AML-193 (cell line): ENCODE measurements around the gene PRKG1.
A peak's percentile ranks its signal among the peaks of the same experiment; 100 is the strongest.

ENCODE experiments used
- DNase-seq, 2 experiments: peaks; one replicate each; lab custom pipeline; 2025; lab: John Stamatoyannopoulos, UW

Gene PRKG1

GRCh38 chr10:51879238-51879637, 805.0 kb downstream of the PRKG1 start:
- DNase-seq: no peak

- DNase-seq: no peak
Measured at GRCh38 chr10:51881213-51881612, 806.9 kb downstream of the PRKG1 start.

- no peak for DNase-seq
Measured at GRCh38 chr10:51886438-51887068, 812.3 kb downstream of the PRKG1 start.

- no peak for DNase-seq
Measured at GRCh38 chr10:51888263-51888662, 814.0 kb downstream of the PRKG1 start.

- no peak for DNase-seq
Measured at GRCh38 chr10:51892313-51892712, 818.0 kb downstream of the PRKG1 start.

- DNase-seq: peak in 1 of 2 experiments; percentile 10
Measured at GRCh38 chr10:51892965-51893658, 818.8 kb downstream of the PRKG1 start.

GRCh38 chr10:51894771-51895578, 820.7 kb downstream of the PRKG1 start:
- DNase-seq: no peak

GRCh38 chr10:51896849-51897248, 822.6 kb downstream of the PRKG1 start:
- DNase-seq: no peak

- no peak for DNase-seq
Measured at GRCh38 chr10:51897560-51897959, 823.3 kb downstream of the PRKG1 start.

GRCh38 chr10:51900180-51900579, 825.9 kb downstream of the PRKG1 start:
- DNase-seq: no peak

- no peak for DNase-seq
Measured at GRCh38 chr10:51903675-51904074, 829.4 kb downstream of the PRKG1 start.

GRCh38 chr10:51905032-51905431, 830.7 kb downstream of the PRKG1 start:
- DNase-seq: no peak

GRCh38 chr10:51907361-51907760, 833.1 kb downstream of the PRKG1 start:
- DNase-seq: no peak

- DNase-seq: no peak
Measured at GRCh38 chr10:51910189-51910588, 835.9 kb downstream of the PRKG1 start.

- no peak for DNase-seq
Measured at GRCh38 chr10:51910596-51910995, 836.3 kb downstream of the PRKG1 start.

- DNase-seq: no peak
Measured at GRCh38 chr10:51911723-51912122, 837.4 kb downstream of the PRKG1 start.

- no peak for DNase-seq
Measured at GRCh38 chr10:51915031-51915542, 840.8 kb downstream of the PRKG1 start.

GRCh38 chr10:51918440-51918839, 844.2 kb downstream of the PRKG1 start:
- DNase-seq: no peak

GRCh38 chr10:51918884-51919325, 844.6 kb downstream of the PRKG1 start:
- no peak for DNase-seq

- DNase-seq: no peak
Measured at GRCh38 chr10:51920672-51921071, 846.4 kb downstream of the PRKG1 start.

GRCh38 chr10:51924359-51924758, 850.1 kb downstream of the PRKG1 start:
- DNase-seq: no peak

- no peak for DNase-seq
Measured at GRCh38 chr10:51926337-51926736, 852.0 kb downstream of the PRKG1 start.

GRCh38 chr10:51928162-51928561, 853.9 kb downstream of the PRKG1 start:
- no peak for DNase-seq
